ENCODE results near the gene UBE2C.

- TF ChIP-seq CTCF (IDR thresholded peaks at IDR 0.05) (no peak), POLR2A (IDR thresholded peaks at IDR 0.05) (no peak)
Observed at GRCh38 chr20:45783656-45784294, 28.7 kb upstream of the UBE2C start.

All from right lobe of liver (tissue), 4 donors.